Activated CD8-positive, alpha-beta memory T cell treated with anti-CD3 and anti-CD28 coated beads, Interleukin-2, amount 50 U/mL, for 1 hour (primary cell): ENCODE results near the gene CHCHD3.
"Not testable (repeated sequence)": the region's sequence is repeated elsewhere in the genome, so short reads cannot be mapped to it uniquely, and the experiment has no call there.

Experiments used
- DNase-seq: peaks from one replicate; pipeline ENCODE4 v3.0.0-alpha.2; 2020; ENCODE audit errors: extremely low read depth

CHCHD3 gene

DNA sequence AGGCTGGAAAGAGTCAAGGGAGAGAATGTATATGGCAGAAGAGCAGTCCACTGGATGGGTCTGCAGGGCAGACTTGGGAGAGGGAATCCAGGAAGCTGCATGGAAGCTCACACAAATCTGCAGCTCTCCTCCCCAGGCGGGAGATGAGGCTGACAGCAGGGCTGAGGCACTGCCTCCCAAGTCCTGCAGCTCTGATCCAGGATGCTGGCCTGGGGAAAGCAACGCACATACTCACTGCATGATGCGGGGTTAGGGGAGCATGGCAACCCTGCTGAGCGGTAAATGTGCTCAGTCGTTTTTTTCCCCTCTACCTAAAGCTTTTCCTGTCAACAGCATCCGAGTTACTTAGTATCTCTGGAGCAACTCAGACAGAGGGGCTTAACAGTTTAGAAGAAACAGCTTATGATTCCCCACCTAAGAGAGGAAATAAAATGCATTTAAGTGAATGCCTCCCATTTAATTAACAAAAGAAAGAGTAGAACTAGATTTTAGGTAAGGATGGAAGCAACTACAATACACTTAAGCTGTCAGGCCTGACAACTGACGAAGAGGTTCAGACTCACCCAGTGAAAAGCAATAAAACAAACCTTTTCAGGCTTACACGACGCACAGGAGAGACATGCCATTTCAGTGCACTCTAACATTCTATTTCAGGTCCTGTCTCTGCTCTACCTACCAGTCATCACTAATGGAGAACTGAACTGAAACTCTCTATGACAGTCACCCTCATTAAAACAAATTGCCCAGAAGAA lies 37.0 kb downstream of the CHCHD3 start:
- DNase-seq: no peak

GRCh38 chr7:133040674-133041073 lies 41.2 kb downstream of the CHCHD3 start:
- no peak for DNase-seq

- DNase-seq: no peak
Observed at GRCh38 chr7:133040178-133040577, 41.7 kb downstream of the CHCHD3 start.

- no peak for DNase-seq
Observed at GRCh38 chr7:133039614-133040013, 42.3 kb downstream of the CHCHD3 start.

- no peak for DNase-seq
Observed at GRCh38 chr7:133036289-133036688, 45.6 kb downstream of the CHCHD3 start.

GRCh38 chr7:133035240-133035639 lies 46.6 kb downstream of the CHCHD3 start:
- DNase-seq: not testable (repeated sequence)

GRCh38 chr7:133030346-133030745 lies 51.5 kb downstream of the CHCHD3 start:
- DNase-seq: no peak

- DNase-seq: no peak
Observed at GRCh38 chr7:133029463-133029862, 52.4 kb downstream of the CHCHD3 start.

DNA sequence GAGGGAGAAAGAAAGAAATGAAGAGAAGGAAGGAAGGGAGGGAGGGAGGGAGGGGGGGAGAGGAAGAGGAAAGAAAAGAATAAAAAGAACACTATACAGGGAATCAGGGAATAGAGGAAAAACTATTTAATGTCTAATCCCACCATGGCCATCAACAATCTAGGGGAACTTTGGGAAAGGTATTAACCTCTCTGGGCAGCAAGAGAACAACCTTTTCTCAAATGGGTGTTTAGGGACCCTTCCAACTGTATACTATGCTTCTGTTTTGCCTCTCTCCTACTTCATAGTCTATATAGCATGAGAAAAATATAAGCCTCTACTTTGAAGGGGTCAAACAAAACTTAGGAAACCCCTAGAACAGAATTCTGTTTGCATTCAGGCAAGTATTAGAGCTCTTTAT lies 54.5 kb downstream of the CHCHD3 start:
- no peak for DNase-seq

GRCh38 chr7:133026210-133026859 lies 55.6 kb downstream of the CHCHD3 start:
- DNase-seq: no peak

GRCh38 chr7:133025056-133025455 lies 56.8 kb downstream of the CHCHD3 start:
- no peak for DNase-seq

GRCh38 chr7:133024596-133024995 lies 57.3 kb downstream of the CHCHD3 start:
- no peak for DNase-seq

DNA sequence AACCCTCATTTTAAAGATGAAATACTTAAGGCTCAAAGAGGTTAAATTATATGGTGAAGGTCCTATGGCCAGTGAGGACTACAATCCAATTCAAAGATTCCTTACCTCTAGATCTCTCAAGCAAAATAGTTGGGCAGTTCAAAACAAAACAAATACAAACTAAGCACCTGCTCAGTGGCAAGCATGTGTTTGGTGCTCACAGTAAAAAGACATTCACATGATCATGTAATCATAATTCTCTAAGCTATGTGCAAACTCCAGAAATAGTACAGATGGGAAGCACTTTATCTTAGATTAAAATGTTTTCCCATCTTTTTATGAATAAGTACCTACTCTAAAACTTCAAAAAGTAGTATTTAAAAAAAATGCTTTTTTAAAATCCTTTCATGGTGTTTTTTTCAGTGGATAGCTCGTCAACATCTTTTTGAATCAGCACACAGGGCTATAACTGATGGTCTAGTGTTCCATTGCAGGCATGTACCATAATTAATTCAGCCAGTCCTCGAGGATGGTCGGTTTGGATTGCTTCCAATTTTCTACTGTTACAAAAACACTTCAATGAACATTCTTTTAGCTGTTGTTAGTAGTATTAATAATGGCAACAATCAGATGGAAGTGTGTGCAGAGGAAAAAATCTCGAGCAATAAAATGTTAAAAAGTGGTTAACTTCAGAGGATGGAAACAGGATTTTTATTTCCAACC lies 58.4 kb downstream of the CHCHD3 start:
- DNase-seq: no peak

- no peak for DNase-seq
Observed at GRCh38 chr7:133022661-133023060, 59.2 kb downstream of the CHCHD3 start.

- DNase-seq: no peak
Observed at GRCh38 chr7:133021196-133021595, 60.7 kb downstream of the CHCHD3 start.

GRCh38 chr7:133020496-133020895 lies 61.4 kb downstream of the CHCHD3 start:
- DNase-seq: no peak

GRCh38 chr7:133019590-133019989 lies 62.3 kb downstream of the CHCHD3 start:
- no peak for DNase-seq

- no peak for DNase-seq
Observed at GRCh38 chr7:133016604-133017003, 65.3 kb downstream of the CHCHD3 start.

GRCh38 chr7:133015888-133016287 lies 66.0 kb downstream of the CHCHD3 start:
- DNase-seq: no peak

GRCh38 chr7:133011746-133012145 lies 70.1 kb downstream of the CHCHD3 start:
- no peak for DNase-seq

- no peak for DNase-seq
Observed at GRCh38 chr7:133009426-133010252, 72.3 kb downstream of the CHCHD3 start.

GRCh38 chr7:133007961-133008360 lies 73.9 kb downstream of the CHCHD3 start:
- DNase-seq: no peak
